Heart left ventricle (tissue), 13 donors: ENCODE results near the gene ENAH.

Experiments
- POLR2A ChIP-seq, 2 donors: fragments of 450-650 bp; IDR thresholded peaks; one replicate each; pipeline ENCODE4 v1.6.1; 2017; ENCODE audit warnings: antibody characterized with exemption in 2 of 2, mild to moderate bottlenecking in 2 of 2, moderate library complexity in 2 of 2
- TF ChIP-seq, protein P1 (sequence below), 12 donors: fragments of 200-600 bp; sonication (generic) in 4 of 12; IDR thresholded peaks; one replicate each; pipeline versions ENCODE4 v1.5.0 to v1.8.0; 2018 to 2022; ENCODE audit warnings: antibody characterized with exemption in 12 of 12, mild to moderate bottlenecking in 5 of 12
- donor health status: ischemic (EF 13 %, LVEDD 7.1; RV severe dilation, severe dysfunction).
- donor health status: DM: no; HTN: yes; CAD: no.
- donor health status: DM: no; HTN: no; CAD: no.
- donor health status: ischemic (EF 25% LVEDD 6.9; RV normal size, moderate dysfunction).
- donor health status: ischemic (EF 25% LVEDD 5.7; RV mildly dilated, moderate dysfunction).
- donor health status: ischemic (EF 35%, LVEDD 5.7; RV mildly dilated, moderate dysfunction).
- donor health status: nonischemic (EF 11% LVEDD 7.7; RV severe dilation, severe dysfunction).
- donor health status: DM: yes; HTN: yes; CAD: no.
- donor health status: PGD.
- donor health status: ischemic (EF 29% LVEDD 5.4; RV normal size, mild dysfunction).
- donor health status: nonischemic (EF 23%, LVEDD 6.1; RV moderate dilation, normal function).

DNA sequence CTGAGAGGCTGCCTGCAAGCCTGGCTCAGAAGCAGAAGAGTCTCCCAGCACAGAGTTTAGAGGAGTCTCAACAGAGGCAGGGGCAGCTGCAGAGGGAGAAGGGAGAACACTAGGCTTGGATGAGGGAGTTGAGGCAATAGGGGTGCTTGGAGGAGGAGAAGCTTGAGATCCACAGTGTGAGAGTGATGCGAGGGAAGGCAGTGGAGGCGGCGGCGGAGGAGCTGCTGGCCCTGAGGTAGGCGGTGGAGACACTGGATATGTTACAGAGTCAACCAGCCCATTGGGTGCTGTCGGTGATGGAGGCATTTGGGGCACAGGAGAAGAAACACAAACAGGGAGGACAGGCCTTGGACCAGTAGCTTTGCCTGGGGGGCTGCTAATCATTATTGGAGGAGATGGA, 135.7 kb downstream of the ENAH start:
- no peak for TF ChIP-seq POLR2A (IDR thresholded peaks at IDR 0.05)
- TF ChIP-seq, protein P1, sequence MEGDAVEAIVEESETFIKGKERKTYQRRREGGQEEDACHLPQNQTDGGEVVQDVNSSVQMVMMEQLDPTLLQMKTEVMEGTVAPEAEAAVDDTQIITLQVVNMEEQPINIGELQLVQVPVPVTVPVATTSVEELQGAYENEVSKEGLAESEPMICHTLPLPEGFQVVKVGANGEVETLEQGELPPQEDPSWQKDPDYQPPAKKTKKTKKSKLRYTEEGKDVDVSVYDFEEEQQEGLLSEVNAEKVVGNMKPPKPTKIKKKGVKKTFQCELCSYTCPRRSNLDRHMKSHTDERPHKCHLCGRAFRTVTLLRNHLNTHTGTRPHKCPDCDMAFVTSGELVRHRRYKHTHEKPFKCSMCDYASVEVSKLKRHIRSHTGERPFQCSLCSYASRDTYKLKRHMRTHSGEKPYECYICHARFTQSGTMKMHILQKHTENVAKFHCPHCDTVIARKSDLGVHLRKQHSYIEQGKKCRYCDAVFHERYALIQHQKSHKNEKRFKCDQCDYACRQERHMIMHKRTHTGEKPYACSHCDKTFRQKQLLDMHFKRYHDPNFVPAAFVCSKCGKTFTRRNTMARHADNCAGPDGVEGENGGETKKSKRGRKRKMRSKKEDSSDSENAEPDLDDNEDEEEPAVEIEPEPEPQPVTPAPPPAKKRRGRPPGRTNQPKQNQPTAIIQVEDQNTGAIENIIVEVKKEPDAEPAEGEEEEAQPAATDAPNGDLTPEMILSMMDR (IDR thresholded peaks at IDR 0.05), result no peak
